SK-N-SH (cell line): ENCODE measurements around the gene CNTN4. TPM values are rescaled to one million over a fixed set of nuclear protein-coding genes. Genes with fewer than 3 reads are reported as not detected.

ENCODE experiments used
- CTCF ChIA-PET: fragments of 300-600, 350-600 bp; formaldehyde crosslinking; extraction: SDS; loops from one replicate; lab custom pipeline; 2021; lab: Yijun Ruan, JAX
- POLR2A ChIA-PET: fragments of 350-600 bp; sonication (Branson Sonifier 250); formaldehyde crosslinking; extraction: SDS; loops from one replicate; lab custom pipeline; 2020; ENCODE audit warnings: antibody characterized with exemption, inconsistent platforms; lab: Yijun Ruan, JAX
- DNase-seq: peaks from one replicate; pipeline ENCODE4 v3.0.0; 2012
- H2AFZ ChIP-seq: fragments of 200-600 bp; sonication (generic); 2 replicates; pipeline ENCODE4 v1.8.1; 2016; ENCODE audit warnings: antibody characterized with exemption, mild to moderate bottlenecking, low read depth
- H3F3A ChIP-seq: fragments of 200-600 bp; sonication (generic); replicated peaks from 2 replicates; pipeline ENCODE3; 2016; ENCODE audit warnings: antibody characterized with exemption, mild to moderate bottlenecking; ENCODE audit not compliant: insufficient read depth
- H3K27ac ChIP-seq, 2 experiments: fragments of 200-500 bp in 1 of 2; fragments of 200-600 bp in 1 of 2; sonication (Bioruptor generic) in 1 of 2; sonication (generic), shearing (Covaris generic) in 1 of 2; 2 replicates each; pipeline versions ENCODE4 v1.5.1 to v1.6.1; 2014 to 2016; ENCODE audit warnings: low read depth in 2 of 2, inconsistent platforms in 1 of 2, low read length in 1 of 2, mild to moderate bottlenecking in 1 of 2, mixed read lengths in 1 of 2
- H3K27me3 ChIP-seq: fragments of 200-600 bp; sonication (generic), shearing (Covaris generic); 2 replicates; pipeline ENCODE4 v1.6.1; 2016; ENCODE audit warnings: mixed run types; ENCODE audit not compliant: insufficient read depth
- H3K36me3 ChIP-seq, 2 experiments: fragments of 200-500 bp in 1 of 2; fragments of 200-600 bp in 1 of 2; sonication (Bioruptor generic) in 1 of 2; sonication (generic) in 1 of 2; replicated peaks in 1 of 2; 2 replicates each; pipeline versions ENCODE3 to v1.5.1; 2014 to 2016; ENCODE audit warnings: low read length in 1 of 2, mild to moderate bottlenecking in 1 of 2; ENCODE audit not compliant: insufficient read depth in 2 of 2, control insufficient read depth in 1 of 2
- H3K4me1 ChIP-seq, 2 experiments: fragments of 200-500 bp in 1 of 2; fragments of 200-600 bp in 1 of 2; sonication (Bioruptor generic) in 1 of 2; sonication (generic), shearing (Covaris generic) in 1 of 2; 2 replicates each; pipeline versions ENCODE4 v1.5.1 to v1.6.1; 2014 to 2016; ENCODE audit warnings: low read depth in 1 of 2, low read length in 1 of 2, mixed run types in 1 of 2; ENCODE audit not compliant: insufficient read depth in 2 of 2, control insufficient read depth in 1 of 2
- H3K4me2 ChIP-seq: fragments of 200-600 bp; sonication (generic), shearing (Covaris generic); 2 replicates; pipeline ENCODE4 v1.6.1; 2017; ENCODE audit warnings: mixed run types
- H3K4me3 ChIP-seq, 2 experiments: fragments of 200-500 bp in 1 of 2; fragments of 200-600 bp in 1 of 2; sonication (Bioruptor generic) in 1 of 2; sonication (generic), shearing (Covaris generic) in 1 of 2; 2 replicates each; pipeline versions ENCODE4 v1.5.1 to v1.8.1; 2014 to 2016; ENCODE audit warnings: low read depth in 2 of 2, inconsistent platforms in 1 of 2, low read length in 1 of 2, mild to moderate bottlenecking in 1 of 2, mixed read lengths in 1 of 2, moderate library complexity in 1 of 2
- H3K79me2 ChIP-seq: fragments of 200-600 bp; sonication (generic); 2 replicates; pipeline ENCODE4 v1.8.1; 2017; ENCODE audit warnings: mild to moderate bottlenecking; ENCODE audit not compliant: insufficient read depth
- H3K9ac ChIP-seq: fragments of 200-600 bp; sonication (generic); 2 replicates; pipeline ENCODE4 v1.6.1; 2017; ENCODE audit warnings: mixed run types
- H3K9me2 ChIP-seq: fragments of 200-600 bp; sonication (generic); 2 replicates; pipeline ENCODE4 v1.6.1; 2017; ENCODE audit warnings: mixed run types
- H3K9me3 ChIP-seq: fragments of 200-600 bp; sonication (generic); 2 replicates; pipeline ENCODE4 v1.6.1; 2017; ENCODE audit warnings: mixed run types, mild to moderate bottlenecking, moderate library complexity
- H4K20me1 ChIP-seq: fragments of 200-600 bp; sonication (generic); 2 replicates; pipeline ENCODE4 v1.6.1; 2017; ENCODE audit warnings: mild to moderate bottlenecking, mixed run types; ENCODE audit not compliant: insufficient read depth
- CHD2 ChIP-seq: fragments of 150-350 bp; IDR thresholded peaks from 2 replicates; pipeline ENCODE4 v1.6.1; 2018; ENCODE audit warnings: low read length; ENCODE audit not compliant: partially characterized antibody
- CTCF ChIP-seq: fragments of 200-600 bp; sonication (generic); IDR thresholded peaks from 2 replicates; pipeline ENCODE4 v1.6.1; 2017; ENCODE audit warnings: antibody characterized with exemption, mild to moderate bottlenecking, moderate library complexity
- ELF1 ChIP-seq: IDR thresholded peaks from 2 replicates; pipeline ENCODE4 v1.4.0; 2012
- EZH2phosphoT487 ChIP-seq: fragments of 200-600 bp; sonication (generic); IDR thresholded peaks from 2 replicates; pipeline ENCODE4 v1.6.1; 2017; ENCODE audit warnings: low read depth, mixed run types, mild to moderate bottlenecking, antibody characterized with exemption, moderate library complexity, borderline replicate concordance
- MXI1 ChIP-seq: IDR thresholded peaks from 2 replicates; pipeline ENCODE4 v1.6.1; 2012; ENCODE audit warnings: mild to moderate bottlenecking, low read depth, low read length, improper control_type of control experiment
- REST ChIP-seq: IDR thresholded peaks from 2 replicates; pipeline ENCODE4 v1.6.1; 2012; ENCODE audit warnings: mild to moderate bottlenecking, low read depth, low read length, moderate library complexity
- RXRA ChIP-seq: IDR thresholded peaks from 2 replicates; pipeline ENCODE4 v1.4.0; 2012; ENCODE audit warnings: low read depth, mild to moderate bottlenecking, borderline replicate concordance
- TCF12 ChIP-seq: IDR thresholded peaks from 2 replicates; pipeline ENCODE4 v1.4.0; 2012
- TEAD4 ChIP-seq: IDR thresholded peaks from 2 replicates; pipeline ENCODE4 v1.4.0; 2012; ENCODE audit warnings: mild to moderate bottlenecking, borderline replicate concordance; ENCODE audit not compliant: insufficient read depth
- YY1 ChIP-seq: IDR thresholded peaks from 2 replicates; pipeline ENCODE4 v1.4.0; 2012; ENCODE audit warnings: low read depth, mild to moderate bottlenecking
- WGBS: methylation state at CpG from one replicate; pipeline ENCODE4 v1.1.6; 2017; ENCODE audit warnings: low lambda C conversion rate; 5-methylcytosine and 5-hydroxymethylcytosine counted together
- polyA plus RNA-seq, 3 experiments: library from polyadenylated mRNA; depleted of rRNA; stranded (reverse); fragments of >200 nt; gene quantifications; 2 replicates each; pipeline ENCODE4 v1.2.3, GENCODE V29; 2012
- TF ChIP-seq, protein P1 (sequence below): IDR thresholded peaks from 2 replicates; pipeline ENCODE4; 2012
- TF ChIP-seq, protein P2 (sequence below): fragments of 150-350 bp; IDR thresholded peaks from 2 replicates; pipeline ENCODE4 v1.6.1; 2016; ENCODE audit warnings: mild to moderate bottlenecking, low read depth, low read length
- TF ChIP-seq, protein P3 (sequence below): IDR thresholded peaks from 2 replicates; pipeline ENCODE4 v1.4.0; 2012; ENCODE audit warnings: low read depth, borderline replicate concordance

CNTN4 gene
- polyA plus RNA-seq, 1 of the 3 experiments (the other 2 are of a cell fraction): 0.12 TPM

GRCh38 chr3:2484162-2485026, 385.7 kb downstream of the CNTN4 start:
- Histone ChIP-seq H3K79me2 (no peaks in the 10 kb centered on the region), H3K36me3 (no peaks in the 10 kb centered on the region), H3K4me3 (no peak overlapping the region), H3K27ac (no peak overlapping the region), H3K4me1 (no peaks in the 10 kb centered on the region), H3K9me2 (no peaks in the 10 kb centered on the region), H3F3A (no peaks in the 10 kb centered on the region), H4K20me1 (no peaks in the 10 kb centered on the region), H3K4me2 (no peak overlapping the region), H3K9ac (no peak overlapping the region), H3K9me3 (no peaks in the 10 kb centered on the region), H3K27me3 (no peaks in the 10 kb centered on the region), H2AFZ (no peak overlapping the region)
- ChIA-PET CTCF (interaction anchor here (1.0 kb wide), 1 partner anchor 19 kb away, joined by 3 read pairs; no protein-coding TSS in a partner anchor), POLR2A (no interaction called here)
- no peak for DNase-seq
- 58% methylated on average over 9 of the region's 21 CpGs for WGBS
- TF ChIP-seq MXI1 (no peak), TEAD4 (no peak)
- TF ChIP-seq, protein P1, sequence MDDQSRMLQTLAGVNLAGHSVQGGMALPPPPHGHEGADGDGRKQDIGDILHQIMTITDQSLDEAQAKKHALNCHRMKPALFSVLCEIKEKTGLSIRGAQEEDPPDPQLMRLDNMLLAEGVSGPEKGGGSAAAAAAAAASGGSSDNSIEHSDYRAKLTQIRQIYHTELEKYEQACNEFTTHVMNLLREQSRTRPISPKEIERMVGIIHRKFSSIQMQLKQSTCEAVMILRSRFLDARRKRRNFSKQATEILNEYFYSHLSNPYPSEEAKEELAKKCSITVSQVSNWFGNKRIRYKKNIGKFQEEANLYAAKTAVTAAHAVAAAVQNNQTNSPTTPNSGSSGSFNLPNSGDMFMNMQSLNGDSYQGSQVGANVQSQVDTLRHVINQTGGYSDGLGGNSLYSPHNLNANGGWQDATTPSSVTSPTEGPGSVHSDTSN: no peak

GRCh38 chr3:2485027-2485375, 386.3 kb downstream of the CNTN4 start:
- Histone ChIP-seq H4K20me1 (no peaks in the 10 kb centered on the region), H3K27ac (no peak overlapping the region), H2AFZ (no peak overlapping the region), H3K9me2 (no peaks in the 10 kb centered on the region), H3K4me1 (no peaks in the 10 kb centered on the region), H3K9ac (no peak overlapping the region), H3K79me2 (no peaks in the 10 kb centered on the region), H3K36me3 (no peaks in the 10 kb centered on the region), H3K9me3 (no peaks in the 10 kb centered on the region), H3F3A (no peaks in the 10 kb centered on the region), H3K4me2 (no peak overlapping the region), H3K4me3 (no peak overlapping the region), H3K27me3 (no peaks in the 10 kb centered on the region)
- POLR2A ChIA-PET: no interaction called here
- CTCF ChIA-PET: interaction anchor here (1.0 kb wide), 1 partner anchor 18 kb away, joined by 3 read pairs; no protein-coding TSS in a partner anchor
- TF ChIP-seq CTCF: no peak
- TF ChIP-seq REST: no peak
- TF ChIP-seq EZH2phosphoT487: no peak
- TF ChIP-seq, protein P2, sequence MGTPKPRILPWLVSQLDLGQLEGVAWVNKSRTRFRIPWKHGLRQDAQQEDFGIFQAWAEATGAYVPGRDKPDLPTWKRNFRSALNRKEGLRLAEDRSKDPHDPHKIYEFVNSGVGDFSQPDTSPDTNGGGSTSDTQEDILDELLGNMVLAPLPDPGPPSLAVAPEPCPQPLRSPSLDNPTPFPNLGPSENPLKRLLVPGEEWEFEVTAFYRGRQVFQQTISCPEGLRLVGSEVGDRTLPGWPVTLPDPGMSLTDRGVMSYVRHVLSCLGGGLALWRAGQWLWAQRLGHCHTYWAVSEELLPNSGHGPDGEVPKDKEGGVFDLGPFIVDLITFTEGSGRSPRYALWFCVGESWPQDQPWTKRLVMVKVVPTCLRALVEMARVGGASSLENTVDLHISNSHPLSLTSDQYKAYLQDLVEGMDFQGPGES: no peak
- no peak for TF ChIP-seq CHD2
- TF ChIP-seq, protein P3, sequence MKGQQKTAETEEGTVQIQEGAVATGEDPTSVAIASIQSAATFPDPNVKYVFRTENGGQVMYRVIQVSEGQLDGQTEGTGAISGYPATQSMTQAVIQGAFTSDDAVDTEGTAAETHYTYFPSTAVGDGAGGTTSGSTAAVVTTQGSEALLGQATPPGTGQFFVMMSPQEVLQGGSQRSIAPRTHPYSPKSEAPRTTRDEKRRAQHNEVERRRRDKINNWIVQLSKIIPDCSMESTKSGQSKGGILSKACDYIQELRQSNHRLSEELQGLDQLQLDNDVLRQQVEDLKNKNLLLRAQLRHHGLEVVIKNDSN: no peak
- no peak for TF ChIP-seq YY1
- TF ChIP-seq TEAD4: no peak
- no peak for TF ChIP-seq RXRA
- no peak for TF ChIP-seq TCF12
- TF ChIP-seq, protein P1: no peak
- TF ChIP-seq ELF1: no peak
- DNase-seq: no peak
- WGBS: no CpG with 5 or more reads among the region's 21 CpGs
